SU-DHL-6 (cell line): ENCODE results near the gene SPACA9.

Experiments
- EZH2phosphoT487 ChIP-seq: fragments of 200-600 bp; sonication (generic), shearing (Covaris generic); conservative IDR thresholded peaks from 2 replicates; pipeline ENCODE4 v1.6.1; 2018; ENCODE audit warnings: mild to moderate bottlenecking, antibody characterized with exemption, low read length, moderate library complexity, mixed read lengths
- TF ChIP-seq, protein P1 (sequence below): fragments of 200-600 bp; sonication (generic); IDR thresholded peaks from one replicate; pipeline ENCODE4 v1.5.1; 2017; ENCODE audit warnings: antibody characterized with exemption, mild to moderate bottlenecking, low read length, moderate library complexity; ENCODE audit not compliant: insufficient read depth, poor library complexity, severe bottlenecking

- TF ChIP-seq, protein P1, sequence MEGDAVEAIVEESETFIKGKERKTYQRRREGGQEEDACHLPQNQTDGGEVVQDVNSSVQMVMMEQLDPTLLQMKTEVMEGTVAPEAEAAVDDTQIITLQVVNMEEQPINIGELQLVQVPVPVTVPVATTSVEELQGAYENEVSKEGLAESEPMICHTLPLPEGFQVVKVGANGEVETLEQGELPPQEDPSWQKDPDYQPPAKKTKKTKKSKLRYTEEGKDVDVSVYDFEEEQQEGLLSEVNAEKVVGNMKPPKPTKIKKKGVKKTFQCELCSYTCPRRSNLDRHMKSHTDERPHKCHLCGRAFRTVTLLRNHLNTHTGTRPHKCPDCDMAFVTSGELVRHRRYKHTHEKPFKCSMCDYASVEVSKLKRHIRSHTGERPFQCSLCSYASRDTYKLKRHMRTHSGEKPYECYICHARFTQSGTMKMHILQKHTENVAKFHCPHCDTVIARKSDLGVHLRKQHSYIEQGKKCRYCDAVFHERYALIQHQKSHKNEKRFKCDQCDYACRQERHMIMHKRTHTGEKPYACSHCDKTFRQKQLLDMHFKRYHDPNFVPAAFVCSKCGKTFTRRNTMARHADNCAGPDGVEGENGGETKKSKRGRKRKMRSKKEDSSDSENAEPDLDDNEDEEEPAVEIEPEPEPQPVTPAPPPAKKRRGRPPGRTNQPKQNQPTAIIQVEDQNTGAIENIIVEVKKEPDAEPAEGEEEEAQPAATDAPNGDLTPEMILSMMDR = no peak
- no peak for TF ChIP-seq EZH2phosphoT487
Measured at GRCh38 chr9:132875159-132875558, 3.5 kb upstream of the SPACA9 start.
